GM12872 (cell line): ENCODE measurements around the gene ZC3H18.

Source experiments
- TF ChIP-seq, protein P1 (sequence below): IDR thresholded peaks from 3 replicates; pipeline ENCODE4 v1.5.1; 2011; ENCODE audit warnings: low read depth, mild to moderate bottlenecking, low read length, moderate library complexity; ENCODE audit not compliant: insufficient read depth

Gene ZC3H18

DNA sequence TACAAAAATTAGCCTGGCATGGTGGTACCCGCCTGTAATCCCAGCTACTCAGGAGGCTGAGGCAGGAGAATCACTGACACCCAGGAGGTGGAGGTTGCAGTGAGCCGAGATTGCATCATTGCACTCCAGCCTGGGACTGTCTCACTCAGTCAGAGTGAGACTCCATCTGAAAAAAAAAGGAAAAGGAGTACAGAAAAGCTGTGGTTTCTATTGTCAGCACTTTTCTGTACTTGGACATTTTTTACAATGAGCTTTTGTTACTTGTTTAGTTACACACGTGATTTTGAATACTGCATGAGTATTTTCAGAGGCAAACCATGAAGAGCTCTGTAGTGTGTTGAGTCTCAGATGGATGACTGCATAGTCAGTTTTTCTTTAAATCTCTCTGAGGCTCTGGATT, 26.3 kb downstream of the ZC3H18 start:
- TF ChIP-seq, protein P1, sequence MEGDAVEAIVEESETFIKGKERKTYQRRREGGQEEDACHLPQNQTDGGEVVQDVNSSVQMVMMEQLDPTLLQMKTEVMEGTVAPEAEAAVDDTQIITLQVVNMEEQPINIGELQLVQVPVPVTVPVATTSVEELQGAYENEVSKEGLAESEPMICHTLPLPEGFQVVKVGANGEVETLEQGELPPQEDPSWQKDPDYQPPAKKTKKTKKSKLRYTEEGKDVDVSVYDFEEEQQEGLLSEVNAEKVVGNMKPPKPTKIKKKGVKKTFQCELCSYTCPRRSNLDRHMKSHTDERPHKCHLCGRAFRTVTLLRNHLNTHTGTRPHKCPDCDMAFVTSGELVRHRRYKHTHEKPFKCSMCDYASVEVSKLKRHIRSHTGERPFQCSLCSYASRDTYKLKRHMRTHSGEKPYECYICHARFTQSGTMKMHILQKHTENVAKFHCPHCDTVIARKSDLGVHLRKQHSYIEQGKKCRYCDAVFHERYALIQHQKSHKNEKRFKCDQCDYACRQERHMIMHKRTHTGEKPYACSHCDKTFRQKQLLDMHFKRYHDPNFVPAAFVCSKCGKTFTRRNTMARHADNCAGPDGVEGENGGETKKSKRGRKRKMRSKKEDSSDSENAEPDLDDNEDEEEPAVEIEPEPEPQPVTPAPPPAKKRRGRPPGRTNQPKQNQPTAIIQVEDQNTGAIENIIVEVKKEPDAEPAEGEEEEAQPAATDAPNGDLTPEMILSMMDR: no peak

DNA sequence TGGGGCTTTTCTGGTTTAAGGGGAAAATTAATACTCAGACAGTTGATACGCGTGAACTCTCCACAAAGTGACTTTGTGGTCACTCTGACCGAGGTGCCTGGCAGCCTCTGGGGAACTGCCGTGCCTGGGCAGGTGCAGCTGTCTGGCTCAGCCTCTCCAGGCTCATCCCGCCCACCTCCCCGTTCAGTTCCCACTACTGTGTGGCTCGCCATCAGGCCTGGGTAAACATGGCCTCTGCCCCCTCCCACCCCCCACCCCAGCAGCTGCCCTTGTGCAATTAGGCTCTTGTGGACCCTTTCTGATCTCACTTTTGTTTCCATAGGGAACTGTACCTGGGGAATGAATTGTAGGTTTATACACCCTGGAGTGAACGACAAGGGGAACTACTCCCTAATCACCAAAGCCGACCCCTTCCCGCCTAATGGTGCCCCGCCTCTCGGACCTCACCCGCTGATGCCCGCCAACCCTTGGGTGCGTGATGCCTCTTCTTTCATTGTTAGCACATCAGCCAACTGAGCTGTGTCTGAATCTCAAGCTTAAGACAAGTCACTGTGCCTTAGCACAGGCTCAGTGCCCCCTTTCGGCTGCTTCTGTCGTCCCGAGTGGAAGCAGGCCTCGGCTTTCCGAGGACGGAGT, 27.8 kb downstream of the ZC3H18 start:
- TF ChIP-seq, protein P1: no peak

DNA sequence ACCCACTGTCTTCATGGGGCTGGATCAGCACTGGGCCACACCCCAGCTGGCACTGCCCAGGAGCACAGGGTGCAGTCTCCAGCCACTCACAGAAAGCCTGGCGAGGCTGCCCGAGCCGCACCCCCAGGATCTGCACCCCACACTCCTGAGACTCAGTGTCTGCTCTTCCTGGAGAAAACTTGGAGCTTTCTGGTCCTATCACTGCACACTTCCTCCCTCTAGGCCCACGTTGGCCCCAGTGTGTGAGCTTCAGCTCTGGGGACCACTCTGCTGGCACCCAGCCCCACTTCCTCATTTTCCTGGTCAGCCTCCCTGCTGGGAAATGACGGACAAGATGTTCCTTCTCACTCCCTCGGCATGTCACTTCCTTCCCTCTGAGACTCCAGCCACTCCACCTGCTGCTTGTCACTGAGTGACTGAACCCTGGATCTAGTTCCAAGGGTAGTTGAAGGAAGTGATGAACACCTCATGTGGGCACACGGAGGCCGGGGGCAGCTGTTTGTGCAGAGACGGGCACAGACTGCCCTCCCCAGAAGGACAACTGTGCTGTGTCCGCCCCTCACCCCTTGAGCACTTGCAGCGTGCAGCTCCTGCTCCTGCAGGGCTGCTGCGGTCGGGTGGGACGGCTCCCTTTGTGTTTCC, 29.0 kb downstream of the ZC3H18 start:
- TF ChIP-seq, protein P1: no peak

DNA sequence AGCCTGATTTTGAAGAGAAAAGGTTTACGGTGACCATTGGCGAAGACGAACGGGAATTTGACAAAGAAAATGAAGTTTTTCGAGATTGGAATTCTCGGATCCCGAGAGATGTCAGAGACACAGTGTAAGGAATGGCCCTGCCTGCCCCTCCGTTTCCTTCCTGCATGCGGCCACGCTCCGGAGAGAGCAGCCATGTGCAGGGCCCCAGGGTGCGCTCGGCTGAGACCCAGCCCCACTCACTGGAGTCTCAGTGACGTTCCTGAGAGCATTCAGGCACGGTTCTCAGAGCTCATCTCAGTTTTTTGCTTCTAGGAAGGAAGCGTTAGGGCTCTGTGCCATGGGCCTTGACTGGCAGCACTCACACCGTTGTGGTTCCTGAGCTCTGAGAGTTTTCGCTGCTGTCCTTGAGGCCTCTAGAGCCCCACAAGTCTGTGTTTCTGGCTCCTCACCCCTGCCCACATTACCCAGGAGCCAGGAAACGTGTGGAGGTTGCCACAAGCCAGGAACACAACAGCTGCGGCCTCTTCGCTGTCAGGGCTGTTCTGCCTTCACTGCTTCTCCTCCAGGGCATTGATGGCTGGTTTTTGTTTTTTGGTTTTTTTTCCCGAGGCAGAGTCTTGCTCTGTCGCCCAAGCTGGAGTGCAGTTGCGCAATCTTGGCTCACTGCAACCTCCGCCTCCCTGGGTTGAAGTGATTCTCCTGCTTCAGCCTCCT, 29.8 kb downstream of the ZC3H18 start:
- TF ChIP-seq, protein P1: no peak

DNA sequence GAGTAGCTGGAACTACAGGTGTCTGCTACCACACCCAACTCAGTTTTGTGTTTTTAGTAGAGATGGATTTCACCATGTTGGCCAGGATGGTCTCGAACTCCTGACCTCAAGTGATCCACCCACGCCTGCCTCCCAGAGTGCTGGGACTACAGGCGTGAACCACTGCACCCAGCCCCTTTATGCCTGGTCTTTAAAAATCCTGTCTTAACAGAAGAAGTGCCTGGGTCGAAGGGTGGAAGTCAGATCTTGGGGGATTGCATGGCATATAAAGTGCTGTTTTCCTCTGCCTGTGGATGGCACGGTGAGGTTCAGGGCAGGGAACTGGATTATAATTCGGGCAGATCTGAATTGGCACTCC, 30.3 kb downstream of the ZC3H18 start:
- TF ChIP-seq, protein P1: no peak

DNA sequence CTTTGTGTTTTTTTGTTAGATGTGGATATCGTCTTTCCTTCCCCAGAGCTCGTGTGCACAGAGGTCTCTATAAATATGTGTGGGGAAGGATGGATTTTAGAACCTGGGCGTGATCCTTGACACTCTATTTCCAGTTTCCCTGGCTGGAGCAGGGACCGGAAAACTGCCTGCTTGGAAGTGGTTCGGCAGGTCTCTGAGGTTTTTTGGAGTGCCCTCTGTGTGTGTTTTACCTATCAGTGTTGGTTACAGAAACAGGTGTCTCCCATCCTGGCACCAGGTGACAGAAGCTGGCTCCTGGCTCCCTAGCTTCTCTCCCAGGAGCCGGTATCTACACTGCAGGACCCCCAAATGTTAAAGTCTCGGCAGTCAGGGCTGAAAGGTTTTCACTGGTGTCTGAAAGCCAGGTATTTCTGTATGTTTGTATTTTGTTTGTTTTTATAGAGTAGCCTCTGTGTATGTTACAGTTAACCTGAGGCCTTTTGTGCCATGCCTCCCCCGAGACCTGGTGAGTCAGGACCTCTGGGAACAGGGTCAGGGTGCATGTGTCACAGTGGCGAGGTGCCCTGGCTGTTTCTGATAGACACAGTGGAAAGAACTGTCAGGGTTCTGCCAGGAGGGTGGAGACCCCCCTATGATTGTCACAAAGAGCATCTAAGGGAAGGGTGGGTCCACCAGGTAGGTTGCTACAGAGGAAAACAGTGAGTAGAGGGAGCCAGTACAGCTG, 31.3 kb downstream of the ZC3H18 start:
- TF ChIP-seq, protein P1: no peak

DNA sequence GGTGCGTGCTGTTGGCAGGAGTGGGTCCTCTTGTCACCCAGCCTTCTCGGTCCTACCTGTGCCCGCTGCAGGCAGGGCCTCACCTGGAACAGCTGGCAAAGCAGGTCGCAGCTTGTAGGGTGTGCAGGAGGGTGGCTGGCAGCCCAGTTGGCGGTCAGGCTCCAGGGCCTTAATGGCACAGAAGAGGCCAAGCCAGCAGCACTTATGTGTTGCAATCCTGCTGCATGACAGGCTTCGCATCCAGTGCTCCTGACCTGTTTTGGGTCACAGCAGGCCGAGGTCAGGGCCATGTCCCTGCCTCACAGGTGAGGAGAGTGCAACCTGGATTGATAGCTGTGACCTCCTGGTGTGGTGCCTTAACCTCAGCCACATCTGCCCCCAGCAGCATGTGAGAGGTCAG, 31.9 kb downstream of the ZC3H18 start:
- TF ChIP-seq, protein P1: no peak
